PFSK-1 (cell line): ENCODE results near the gene NDRG3.

Source experiments
- FOXP2 ChIP-seq: optimal IDR thresholded peaks from 2 replicates; pipeline ENCODE3; 2011; ENCODE audit warnings: borderline replicate concordance, control low read depth, inconsistent platforms; ENCODE audit not compliant: insufficient read depth; ENCODE audit errors: extremely low read length, extremely low read depth
- POLR2AphosphoS5 ChIP-seq: IDR thresholded peaks from 2 replicates; pipeline ENCODE4 v1.6.1; 2012; ENCODE audit warnings: low read depth, mild to moderate bottlenecking, control low read depth, low read length, moderate library complexity
- REST ChIP-seq, 2 experiments: IDR thresholded peaks; 2 replicates each; pipeline versions ENCODE4 v1.6.1 to v1.8.0; 2011 to 2012; ENCODE audit warnings: low read depth in 2 of 2, low read length in 2 of 2, control low read depth in 1 of 2, inconsistent platforms in 1 of 2, mild to moderate bottlenecking in 1 of 2, moderate library complexity in 1 of 2; ENCODE audit not compliant: insufficient read depth in 1 of 2
- SIN3A ChIP-seq: IDR thresholded peaks from 2 replicates; pipeline ENCODE4 v1.6.1; 2012; ENCODE audit warnings: mild to moderate bottlenecking, low read length, moderate library complexity, borderline replicate concordance; ENCODE audit not compliant: insufficient read depth
- TAF1 ChIP-seq: IDR thresholded peaks from 2 replicates; pipeline ENCODE4 v1.6.1; 2012; ENCODE audit warnings: low read length, control low read depth, borderline replicate concordance; ENCODE audit not compliant: insufficient read depth

- no peak for TF ChIP-seq SIN3A
- TF ChIP-seq TAF1 = no peak
- TF ChIP-seq POLR2AphosphoS5 = no peak
- no peak for TF ChIP-seq REST (IDR thresholded peaks at IDR 0.05; ENCODE audit: insufficient read depth in 1 of 2, low read depth in 2 of 2, low read length in 2 of 2)
- TF ChIP-seq FOXP2 = no peak
Measured at GRCh38 chr20:36785308-36785707, 39.4 kb upstream of the NDRG3 start.
